Osteocyte (in vitro differentiated cells): Measurements from ENCODE around the gene FAM162A. TPM values are rescaled to one million over a fixed set of nuclear protein-coding genes. Genes with fewer than 3 reads are reported as not detected.

ENCODE experiments used
- DNase-seq: peaks from one replicate; pipeline ENCODE4 v3.0.0; 2021; ENCODE audit warnings: mixed read lengths; ENCODE audit not compliant: unreplicated experiment; ENCODE audit errors: extremely low spot score
- H3K27ac Mint-ChIP-seq: one replicate; pipeline ENCODE4 v1.8.0; 2021; ENCODE audit warnings: mild to moderate bottlenecking, mixed read lengths; ENCODE audit not compliant: unreplicated experiment
- H3K27me3 Mint-ChIP-seq: one replicate; pipeline ENCODE4 v1.8.0; 2021; ENCODE audit warnings: mixed read lengths; ENCODE audit not compliant: unreplicated experiment
- H3K36me3 Mint-ChIP-seq: one replicate; pipeline ENCODE4 v1.8.0; 2021; ENCODE audit warnings: mixed read lengths; ENCODE audit not compliant: unreplicated experiment
- H3K4me1 Mint-ChIP-seq: one replicate; pipeline ENCODE4 v1.8.0; 2021; ENCODE audit warnings: mixed read lengths; ENCODE audit not compliant: unreplicated experiment
- H3K4me3 Mint-ChIP-seq: one replicate; pipeline ENCODE4 v1.8.0; 2021; ENCODE audit warnings: mild to moderate bottlenecking, moderate library complexity, mixed read lengths; ENCODE audit not compliant: unreplicated experiment
- H3K9me3 Mint-ChIP-seq: one replicate; pipeline ENCODE4 v1.8.0; 2021; ENCODE audit warnings: mixed read lengths; ENCODE audit not compliant: unreplicated experiment
- CTCF ChIP-seq: fragments of 200-600 bp; sonication (generic); IDR thresholded peaks from 2 replicates; pipeline ENCODE4 v1.5.0; 2021; ENCODE audit warnings: antibody characterized with exemption, mild to moderate bottlenecking, moderate library complexity
- total RNA-seq: library from RNA; stranded (reverse); gene quantifications from 2 replicates; pipeline ENCODE4 v1.2.1, GENCODE V29; 2021

The FAM162A gene
- total RNA-seq, 1 donor from 2014 or later: 34.3 TPM

- H3K36me3 Mint-ChIP-seq: peaks cover 2% of the 10 kb centered on the region
- no peak overlapping the region for H3K4me3 Mint-ChIP-seq
- H3K9me3 Mint-ChIP-seq: no peaks in the 10 kb centered on the region
- no peak overlapping the region for H3K27ac Mint-ChIP-seq
- peaks cover 8% of the 10 kb centered on the region for H3K4me1 Mint-ChIP-seq
- no peak for TF ChIP-seq CTCF
- H3K27me3 Mint-ChIP-seq: no peaks in the 10 kb centered on the region
- DNase-seq: no peak
Observed at GRCh38 chr3:122389197-122389596, 5.2 kb downstream of the FAM162A start.

GRCh38 chr3:122389892-122390291 is 5.9 kb downstream of the FAM162A start:
- H3K27me3 Mint-ChIP-seq: no peaks in the 10 kb centered on the region
- no peak overlapping the region for H3K27ac Mint-ChIP-seq
- DNase-seq: no peak
- H3K36me3 Mint-ChIP-seq: peaks cover 8% of the 10 kb centered on the region
- H3K4me1 Mint-ChIP-seq: peaks cover 3% of the 10 kb centered on the region
- no peaks in the 10 kb centered on the region for H3K9me3 Mint-ChIP-seq
- no peak for TF ChIP-seq CTCF
- no peak overlapping the region for H3K4me3 Mint-ChIP-seq

GRCh38 chr3:122390665-122391064 is 6.7 kb downstream of the FAM162A start:
- no peak overlapping the region for H3K27ac Mint-ChIP-seq
- H3K4me1 Mint-ChIP-seq: peaks cover 3% of the 10 kb centered on the region
- H3K36me3 Mint-ChIP-seq: peaks cover 10% of the 10 kb centered on the region
- DNase-seq: no peak
- no peak overlapping the region for H3K4me3 Mint-ChIP-seq
- H3K9me3 Mint-ChIP-seq: no peaks in the 10 kb centered on the region
- H3K27me3 Mint-ChIP-seq: no peaks in the 10 kb centered on the region
- no peak for TF ChIP-seq CTCF

DNA sequence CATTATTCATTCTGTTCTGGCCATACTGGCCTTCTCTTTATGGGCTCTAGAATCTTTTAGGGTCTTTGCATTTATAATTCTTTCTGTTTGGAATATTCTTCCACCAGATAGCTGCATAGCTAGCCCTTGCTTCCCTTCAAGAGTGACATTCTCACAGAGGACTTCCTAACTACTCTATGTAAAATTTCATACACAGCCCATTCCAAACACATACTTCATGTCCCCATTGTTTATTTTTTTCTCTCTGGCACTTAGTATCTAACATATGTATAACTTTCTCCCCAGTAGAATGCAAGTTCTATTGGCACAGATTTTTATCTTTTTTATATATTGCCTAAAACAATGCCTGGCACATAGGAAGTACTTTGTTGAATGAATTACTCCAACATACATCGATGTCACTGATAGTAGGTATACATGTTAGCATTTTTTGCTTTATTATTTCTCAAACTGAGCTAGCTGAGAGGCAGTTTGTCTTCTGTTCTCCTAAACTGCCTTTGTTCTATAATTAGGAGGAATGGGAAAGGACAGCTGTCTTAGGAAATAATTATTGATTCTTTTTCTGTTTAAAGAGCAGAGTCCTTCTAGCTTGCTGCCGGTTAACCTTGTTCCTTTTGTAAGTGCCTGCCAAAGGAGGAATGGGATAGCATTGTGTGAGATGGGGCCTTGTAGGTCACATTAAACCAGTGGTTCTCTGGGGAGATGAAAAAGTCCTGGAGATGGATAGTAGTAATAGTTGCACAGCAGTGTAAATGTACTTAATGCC is 7.9 kb downstream of the FAM162A start:
- Mint-ChIP-seq H3K4me3 (no peak overlapping the region), H3K27ac (no peak overlapping the region), H3K36me3 (peaks cover 10% of the 10 kb centered on the region), H3K27me3 (no peaks in the 10 kb centered on the region), H3K9me3 (no peaks in the 10 kb centered on the region), H3K4me1 (peaks cover 3% of the 10 kb centered on the region)
- no peak for TF ChIP-seq CTCF
- DNase-seq: no peak

GRCh38 chr3:122392868-122393844 is 9.2 kb downstream of the FAM162A start:
- Mint-ChIP-seq H3K27ac (no peak overlapping the region), H3K27me3 (no peaks in the 10 kb centered on the region)

More at GRCh38 chr3:122392868-122393844, 9.2 kb downstream of the FAM162A start:
- H3K4me1 Mint-ChIP-seq: peaks cover 4% of the 10 kb centered on the region
- peak; percentile 76 for TF ChIP-seq CTCF
- no peaks in the 10 kb centered on the region for H3K9me3 Mint-ChIP-seq
- H3K4me3 Mint-ChIP-seq: no peak overlapping the region
- H3K36me3 Mint-ChIP-seq: peaks cover 10% of the 10 kb centered on the region
- DNase-seq: no peak
